ENCODE measurements around the gene PSD2.
A peak's percentile ranks its signal among the peaks of the same experiment; 100 is the strongest.

Gene PSD2

DNA sequence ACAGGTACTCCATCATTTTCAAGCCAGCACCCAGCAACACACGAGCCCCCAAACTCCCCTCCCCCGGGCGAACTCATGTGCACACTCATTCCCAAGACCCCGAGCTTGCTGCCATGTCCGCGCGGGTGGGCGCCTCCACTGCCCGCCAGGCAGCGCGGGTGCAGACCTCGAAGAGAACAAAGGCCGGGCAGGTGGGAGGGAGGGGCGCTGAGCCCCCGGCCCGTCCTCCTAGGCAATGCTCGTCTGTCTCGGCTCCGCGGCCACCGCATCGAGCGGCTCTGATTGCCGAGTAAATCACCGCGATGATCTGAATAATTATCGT is 47.1 kb upstream of the PSD2 start:
- H3K18ac ChIP-seq (ENCODE audit: low read depth in 1 of 2, low read length in 2 of 2): peak overlapping the region in 1 of 2 experiments; percentile 14
- H3K4ac ChIP-seq (ENCODE audit: low read depth in 1 of 2, low read length in 2 of 2): no peak overlapping the region
- peak overlapping the region in 1 of 2 experiments; percentile 42 for H3K23ac ChIP-seq (ENCODE audit: low read length in 2 of 2)
- no peak overlapping the region for H3K4me3 ChIP-seq (ENCODE audit: insufficient read depth in 1 of 2, low read depth in 1 of 2, low read length in 2 of 2)
- no peaks in the 10 kb centered on the region for H3K27me3 ChIP-seq (ENCODE audit: control insufficient read depth in 1 of 2, insufficient read depth in 1 of 2, low read length in 2 of 2)
- H2AK5ac ChIP-seq (ENCODE audit: low read length, severe bottlenecking): peak overlapping the region; percentile 72
- H2AFZ ChIP-seq (ENCODE audit: low read depth, low read length): no peak overlapping the region
- peak overlapping the region in 1 of 2 experiments; percentile 81 for H2BK12ac ChIP-seq (ENCODE audit: low read length in 2 of 2)
- no peak overlapping the region for H2BK120ac ChIP-seq (ENCODE audit: low read depth, low read length)
- no peaks in the 10 kb centered on the region for H3K79me1 ChIP-seq (replicated peaks; ENCODE audit: low read length, poor library complexity, severe bottlenecking)
- H4K91ac ChIP-seq (ENCODE audit: low read length): no peak overlapping the region
- H2BK5ac ChIP-seq (ENCODE audit: low read depth, low read length, poor library complexity, severe bottlenecking): peak overlapping the region; percentile 45
- 21% methylated on average over 27 of the region's 27 CpGs for WGBS
- peak overlapping the region; percentile 86 for H3K4me2 ChIP-seq (ENCODE audit: low read length, poor library complexity, severe bottlenecking)
- H2BK15ac ChIP-seq (ENCODE audit: low read depth, poor library complexity, severe bottlenecking): no peak overlapping the region
- H3K27ac ChIP-seq (ENCODE audit: low read length, poor library complexity, severe bottlenecking): peak overlapping the region; percentile 79
- no peak overlapping the region for H3K9ac ChIP-seq (ENCODE audit: low read length)
- no peak for DNase-seq
- no peaks in the 10 kb centered on the region for H3K9me3 ChIP-seq (ENCODE audit: control insufficient read depth, low read length)
- H3K36me3 ChIP-seq (ENCODE audit: control insufficient read depth in 1 of 2, insufficient read depth in 2 of 2, low read depth in 1 of 2, low read length in 2 of 2): no peaks in the 10 kb centered on the region
- peaks cover 66% of the 10 kb centered on the region for H3K4me1 ChIP-seq (ENCODE audit: control insufficient read depth, insufficient read depth, low read depth, low read length)
- H4K8ac ChIP-seq (ENCODE audit: low read length): no peak overlapping the region
- H3K14ac ChIP-seq (ENCODE audit: low read length in 2 of 2): no peak overlapping the region

DNA sequence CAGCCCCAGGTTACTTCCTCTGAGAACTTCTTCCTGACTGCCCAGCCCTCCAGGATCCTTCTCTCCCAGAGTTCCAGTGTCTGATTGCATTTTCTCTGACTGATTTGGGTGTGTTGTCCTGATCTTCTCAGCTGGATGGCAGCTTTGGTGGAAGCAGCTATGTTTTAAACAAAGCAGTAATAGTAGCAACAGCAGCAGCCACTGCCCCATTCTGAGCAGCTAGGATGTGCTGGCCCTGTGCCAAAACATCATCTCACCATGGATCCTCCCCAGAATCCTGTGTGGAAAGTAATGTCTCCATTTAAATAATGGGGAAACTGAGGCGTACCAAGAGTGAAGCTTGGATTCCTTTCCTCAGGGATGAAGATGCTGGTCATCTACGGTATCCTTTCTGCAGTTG is 46.4 kb upstream of the PSD2 start:
- H3K4ac ChIP-seq (ENCODE audit: low read depth in 1 of 2, low read length in 2 of 2): no peak overlapping the region
- peak overlapping the region; percentile 1 for H3K27ac ChIP-seq (ENCODE audit: low read length, poor library complexity, severe bottlenecking)
- H3K9me3 ChIP-seq (ENCODE audit: control insufficient read depth, low read length): no peaks in the 10 kb centered on the region

GRCh38 chr5:139751236-139751635 is 44.4 kb upstream of the PSD2 start:
- DNase-seq: no peak
- peaks cover 12 to 16% of the 10 kb centered on the region in 2 experiments for H3K27me3 ChIP-seq (ENCODE audit: control insufficient read depth in 1 of 2, insufficient read depth in 1 of 2, low read length in 2 of 2)
- H3K9ac ChIP-seq (ENCODE audit: low read length): no peak overlapping the region
- no peak overlapping the region for H2BK12ac ChIP-seq (ENCODE audit: low read length in 2 of 2)
- H3K14ac ChIP-seq (ENCODE audit: low read length in 2 of 2): no peak overlapping the region
- no peak overlapping the region for H3K23ac ChIP-seq (ENCODE audit: low read length in 2 of 2)
- H2AK5ac ChIP-seq (ENCODE audit: low read length, severe bottlenecking): no peak overlapping the region
- H3K4ac ChIP-seq (ENCODE audit: low read depth in 1 of 2, low read length in 2 of 2): no peak overlapping the region
- H3K4me3 ChIP-seq (ENCODE audit: insufficient read depth in 1 of 2, low read depth in 1 of 2, low read length in 2 of 2): no peak overlapping the region
- peaks cover 55% of the 10 kb centered on the region for H3K4me1 ChIP-seq (ENCODE audit: control insufficient read depth, insufficient read depth, low read depth, low read length)
- H3K36me3 ChIP-seq (ENCODE audit: control insufficient read depth in 1 of 2, insufficient read depth in 2 of 2, low read depth in 1 of 2, low read length in 2 of 2): no peaks in the 10 kb centered on the region
- no peak overlapping the region for H2AFZ ChIP-seq (ENCODE audit: low read depth, low read length)
- WGBS: 78% methylated on average over 1 of the region's 1 CpG
- no peak overlapping the region for H2BK120ac ChIP-seq (ENCODE audit: low read depth, low read length)
- no peaks in the 10 kb centered on the region for H3K79me1 ChIP-seq (replicated peaks; ENCODE audit: low read length, poor library complexity, severe bottlenecking)
- no peak overlapping the region for H4K91ac ChIP-seq (ENCODE audit: low read length)
- H3K27ac ChIP-seq (ENCODE audit: low read length, poor library complexity, severe bottlenecking): no peak overlapping the region
- no peak overlapping the region for H2BK5ac ChIP-seq (ENCODE audit: low read depth, low read length, poor library complexity, severe bottlenecking)
- H3K4me2 ChIP-seq (ENCODE audit: low read length, poor library complexity, severe bottlenecking): no peak overlapping the region
- no peak overlapping the region for H2BK15ac ChIP-seq (ENCODE audit: low read depth, poor library complexity, severe bottlenecking)
- H4K8ac ChIP-seq (ENCODE audit: low read length): no peak overlapping the region
- H3K18ac ChIP-seq (ENCODE audit: low read depth in 1 of 2, low read length in 2 of 2): no peak overlapping the region
- H3K9me3 ChIP-seq (ENCODE audit: control insufficient read depth, low read length): no peaks in the 10 kb centered on the region

More for the DNA sequence above, 46.4 kb upstream of the PSD2 start:
- no peak overlapping the region for H2BK5ac ChIP-seq (ENCODE audit: low read depth, low read length, poor library complexity, severe bottlenecking)
- H3K27me3 ChIP-seq (ENCODE audit: control insufficient read depth in 1 of 2, insufficient read depth in 1 of 2, low read length in 2 of 2): no peaks in the 10 kb centered on the region
- no peak for DNase-seq
- no peak overlapping the region for H2BK12ac ChIP-seq (ENCODE audit: low read length in 2 of 2)
- no peak overlapping the region for H4K91ac ChIP-seq (ENCODE audit: low read length)
- H3K9ac ChIP-seq (ENCODE audit: low read length): no peak overlapping the region
- WGBS: 98% methylated on average over 2 of the region's 2 CpGs
- no peak overlapping the region for H2AFZ ChIP-seq (ENCODE audit: low read depth, low read length)
- no peaks in the 10 kb centered on the region for H3K79me1 ChIP-seq (replicated peaks; ENCODE audit: low read length, poor library complexity, severe bottlenecking)
- H3K4me2 ChIP-seq (ENCODE audit: low read length, poor library complexity, severe bottlenecking): no peak overlapping the region
- H3K4me1 ChIP-seq (ENCODE audit: control insufficient read depth, insufficient read depth, low read depth, low read length): peaks cover 60% of the 10 kb centered on the region
- no peak overlapping the region for H4K8ac ChIP-seq (ENCODE audit: low read length)
- no peak overlapping the region for H2BK15ac ChIP-seq (ENCODE audit: low read depth, poor library complexity, severe bottlenecking)
- H3K4me3 ChIP-seq (ENCODE audit: insufficient read depth in 1 of 2, low read depth in 1 of 2, low read length in 2 of 2): no peak overlapping the region
- no peak overlapping the region for H2BK120ac ChIP-seq (ENCODE audit: low read depth, low read length)
- no peaks in the 10 kb centered on the region for H3K36me3 ChIP-seq (ENCODE audit: control insufficient read depth in 1 of 2, insufficient read depth in 2 of 2, low read depth in 1 of 2, low read length in 2 of 2)
- peak overlapping the region; percentile 40 for H2AK5ac ChIP-seq (ENCODE audit: low read length, severe bottlenecking)
- H3K18ac ChIP-seq (ENCODE audit: low read depth in 1 of 2, low read length in 2 of 2): no peak overlapping the region
- H3K23ac ChIP-seq (ENCODE audit: low read length in 2 of 2): no peak overlapping the region
- H3K14ac ChIP-seq (ENCODE audit: low read length in 2 of 2): no peak overlapping the region

DNA sequence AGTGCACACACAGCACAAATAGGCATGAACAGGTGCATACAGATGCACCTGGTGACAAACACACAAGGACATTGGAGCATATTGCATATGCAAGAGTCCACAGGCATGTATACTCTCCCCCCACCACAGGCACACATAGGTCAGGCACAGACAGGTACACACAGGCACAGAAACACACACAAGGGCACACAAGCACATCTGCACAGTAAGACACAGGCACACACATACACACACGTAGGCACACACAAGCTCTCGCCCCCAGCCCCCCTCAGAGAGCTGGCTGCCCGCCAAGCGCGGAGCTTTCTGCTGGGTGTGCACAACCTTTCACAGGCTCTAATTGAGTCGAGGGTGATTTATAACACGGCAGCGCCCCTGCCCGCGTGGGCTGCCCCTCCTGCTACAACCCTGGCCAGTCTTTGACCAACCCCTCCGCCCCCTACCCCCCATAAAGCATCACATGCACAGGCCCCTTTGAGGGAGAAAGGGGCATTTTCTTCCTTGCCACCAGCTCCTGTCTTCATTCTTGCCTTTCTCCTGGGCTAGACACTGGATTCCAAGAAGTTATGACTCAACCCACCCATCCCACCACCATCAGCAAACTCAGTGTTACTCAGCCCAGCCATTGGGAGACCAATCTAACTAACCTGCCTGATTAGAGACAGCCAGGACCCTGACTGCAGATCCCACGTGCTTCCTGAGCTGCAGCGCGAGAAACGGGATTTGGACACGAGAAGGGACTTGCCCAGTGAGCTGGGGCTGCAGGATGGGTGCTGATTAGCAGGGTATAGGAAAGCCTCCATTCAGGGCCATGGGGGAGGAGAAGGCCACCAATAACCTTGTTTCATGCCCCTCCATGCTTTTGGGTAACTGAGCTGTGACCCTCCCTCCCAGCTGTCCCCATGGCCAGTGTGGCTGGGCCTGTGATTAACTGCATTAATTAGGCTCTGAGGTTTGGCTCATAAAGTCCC is 42.8 kb upstream of the PSD2 start:
- Histone ChIP-seq H2BK5ac (ENCODE audit: low read depth, low read length, poor library complexity, severe bottlenecking) (no peak overlapping the region), H3K79me1 (replicated peaks; ENCODE audit: low read length, poor library complexity, severe bottlenecking) (no peaks in the 10 kb centered on the region), H3K9me3 (ENCODE audit: control insufficient read depth, low read length) (no peaks in the 10 kb centered on the region), H3K4me3 (ENCODE audit: insufficient read depth in 1 of 2, low read depth in 1 of 2, low read length in 2 of 2) (no peak overlapping the region), H2BK15ac (ENCODE audit: low read depth, poor library complexity, severe bottlenecking) (no peak overlapping the region), H3K27ac (ENCODE audit: low read length, poor library complexity, severe bottlenecking) (no peak overlapping the region), H2BK12ac (ENCODE audit: low read length in 2 of 2) (no peak overlapping the region), H2BK120ac (ENCODE audit: low read depth, low read length) (no peak overlapping the region), H3K36me3 (ENCODE audit: control insufficient read depth in 1 of 2, insufficient read depth in 2 of 2, low read depth in 1 of 2, low read length in 2 of 2) (no peaks in the 10 kb centered on the region), H3K4me1 (ENCODE audit: control insufficient read depth, insufficient read depth, low read depth, low read length) (peaks cover 47% of the 10 kb centered on the region), H3K14ac (ENCODE audit: low read length in 2 of 2) (no peak overlapping the region), H2AK5ac (ENCODE audit: low read length, severe bottlenecking) (no peak overlapping the region), H3K18ac (ENCODE audit: low read depth in 1 of 2, low read length in 2 of 2) (no peak overlapping the region), H2AFZ (ENCODE audit: low read depth, low read length) (no peak overlapping the region), H3K23ac (ENCODE audit: low read length in 2 of 2) (no peak overlapping the region), H3K4ac (ENCODE audit: low read depth in 1 of 2, low read length in 2 of 2) (no peak overlapping the region), H3K9ac (ENCODE audit: low read length) (no peak overlapping the region), H3K27me3 (ENCODE audit: control insufficient read depth in 1 of 2, insufficient read depth in 1 of 2, low read length in 2 of 2) (peaks cover 14 to 32% of the 10 kb centered on the region in 2 experiments), H4K8ac (ENCODE audit: low read length) (no peak overlapping the region), H4K91ac (ENCODE audit: low read length) (peak overlapping the region; percentile 70), H3K4me2 (ENCODE audit: low read length, poor library complexity, severe bottlenecking) (no peak overlapping the region)
- 73% methylated on average over 16 of the region's 16 CpGs for WGBS
- peak; percentile 28 for DNase-seq
